H1 (cell line): ENCODE results near the gene PPIG. TPM values are rescaled to one million over a fixed set of nuclear protein-coding genes. Genes with fewer than 3 reads are reported as not detected.

Source experiments
- CTCF ChIA-PET: fragments of 300-600 bp; sonication (Branson Sonifier 250); formaldehyde crosslinking; loops from one replicate; lab custom pipeline; 2021; ENCODE audit not compliant: partially characterized antibody; lab: Charles Lee
- POLR2A ChIA-PET: fragments of 300-600 bp; sonication (Branson Sonifier 250); formaldehyde crosslinking; loops from one replicate; lab custom pipeline; 2021; ENCODE audit warnings: inconsistent platforms; ENCODE audit not compliant: partially characterized antibody; lab: Charles Lee
- DNase-seq, 2 experiments: peaks; one replicate each; pipeline versions ENCODE4 v3.0.0 to v3.0.0-alpha.2; 2010 to 2022; ENCODE audit warnings: low spot score in 2 of 2, low read depth in 1 of 2, mixed read lengths in 1 of 2
- FAIRE-seq: peaks from 2 replicates; lab custom pipeline; 2011; peaks lifted over from hg19 to GRCh38; lab: Jason Lieb, UNC
- H2AFZ ChIP-seq: 2 replicates; pipeline ENCODE4 v1.8.1; 2012; ENCODE audit warnings: low read length, inconsistent platforms
- H2AK5ac ChIP-seq: 2 replicates; pipeline ENCODE4 v1.6.1; 2013; ENCODE audit warnings: low read depth, low read length
- H2BK120ac ChIP-seq: replicated peaks from 2 replicates; pipeline ENCODE3; 2013; ENCODE audit warnings: low read depth, low read length, inconsistent platforms
- H2BK12ac ChIP-seq: 2 replicates; pipeline ENCODE4 v1.6.1; 2013; ENCODE audit warnings: low read depth, low read length
- H2BK15ac ChIP-seq: 2 replicates; pipeline ENCODE4 v1.6.1; 2013; ENCODE audit warnings: low read length
- H2BK20ac ChIP-seq: 2 replicates; pipeline ENCODE4 v1.6.1; 2013; ENCODE audit warnings: low read length
- H2BK5ac ChIP-seq: 2 replicates; pipeline ENCODE4 v1.6.1; 2013; ENCODE audit warnings: low read depth, low read length
- H3K14ac ChIP-seq: 2 replicates; pipeline ENCODE4 v1.6.1; 2013; ENCODE audit warnings: inconsistent platforms; ENCODE audit not compliant: insufficient read length
- H3K18ac ChIP-seq: 2 replicates; pipeline ENCODE4 v1.6.1; 2013; ENCODE audit warnings: low read length; ENCODE audit errors: extremely low read depth
- H3K23ac ChIP-seq: 2 replicates; pipeline ENCODE4 v1.6.1; 2013; ENCODE audit warnings: inconsistent platforms; ENCODE audit not compliant: insufficient read length
- H3K23me2 ChIP-seq: 2 replicates; pipeline ENCODE4 v1.6.1; 2013; ENCODE audit warnings: low read depth, low read length
- H3K27ac ChIP-seq: 2 replicates; pipeline ENCODE4 v1.6.1; 2011; ENCODE audit warnings: low read depth, low read length, inconsistent platforms
- H3K27me3 ChIP-seq, 4 experiments: replicated peaks in 1 of 4; 1 replicate in 1 of 4; 2 replicates in 3 of 4; pipeline versions ENCODE4 v1.6.1 to v1.8.1; 2011 to 2013; ENCODE audit warnings: low read length in 3 of 4, mild to moderate bottlenecking in 3 of 4, inconsistent platforms in 2 of 4, mixed read lengths in 2 of 4, moderate library complexity in 1 of 4; ENCODE audit not compliant: control insufficient read depth in 3 of 4, insufficient read depth in 3 of 4; ENCODE audit errors: extremely low read depth in 1 of 4
- H3K36me3 ChIP-seq, 4 experiments: 2 replicates each; pipeline versions ENCODE4 v1.6.1 to v1.8.1; 2011 to 2013; ENCODE audit warnings: mild to moderate bottlenecking in 4 of 4, low read length in 3 of 4, moderate library complexity in 2 of 4, control low read depth in 1 of 4, inconsistent platforms in 1 of 4; ENCODE audit not compliant: insufficient read depth in 4 of 4, control insufficient read depth in 2 of 4
- H3K4ac ChIP-seq: replicated peaks from 2 replicates; pipeline ENCODE3; 2013; ENCODE audit warnings: low read length, low read depth, mixed read lengths, inconsistent platforms; ENCODE audit not compliant: insufficient read length
- H3K4me1 ChIP-seq, 4 experiments: replicated peaks in 1 of 4; 1 replicate in 1 of 4; 2 replicates in 3 of 4; pipeline versions ENCODE4 v1.6.1 to v1.8.1; 2011 to 2013; ENCODE audit warnings: low read length in 3 of 4, inconsistent platforms in 2 of 4, mixed read lengths in 1 of 4; ENCODE audit not compliant: insufficient read depth in 4 of 4, control insufficient read depth in 3 of 4
- H3K4me2 ChIP-seq, 2 experiments: 2 replicates each; pipeline versions ENCODE4 v1.6.1 to v1.8.1; 2011 to 2013; ENCODE audit warnings: low read depth in 2 of 2, low read length in 2 of 2, control low read depth in 1 of 2, inconsistent platforms in 1 of 2, mild to moderate bottlenecking in 1 of 2; ENCODE audit not compliant: insufficient read depth in 1 of 2
- H3K4me3 ChIP-seq, 4 experiments: fragments of 200-600, 300-600 bp in 1 of 4; sonication (generic), shearing (Covaris generic), sonication (Bioruptor Twin) in 1 of 4; 2 replicates each; pipeline versions ENCODE4 v1.5.1 to v1.8.1; 2011 to 2016; ENCODE audit warnings: low read length in 4 of 4, low read depth in 3 of 4, control low read depth in 2 of 4, inconsistent platforms in 2 of 4, mild to moderate bottlenecking in 2 of 4, mixed read lengths in 1 of 4, moderate library complexity in 1 of 4; ENCODE audit not compliant: insufficient read depth in 2 of 4; ENCODE audit errors: extremely low read depth in 1 of 4
- H3K56ac ChIP-seq: replicated peaks from 2 replicates; pipeline ENCODE3; 2013; ENCODE audit warnings: low read depth, mild to moderate bottlenecking, mixed read lengths, low read length, inconsistent platforms; ENCODE audit not compliant: insufficient read length
- H3K79me1 ChIP-seq: 2 replicates; pipeline ENCODE4 v1.6.1; 2013; ENCODE audit warnings: low read depth, low read length, control low read depth
- H3K79me2 ChIP-seq, 2 experiments: 2 replicates each; pipeline versions ENCODE4 v1.6.1 to v1.8.1; 2012 to 2013; ENCODE audit warnings: low read length in 2 of 2, mild to moderate bottlenecking in 2 of 2, inconsistent platforms in 1 of 2; ENCODE audit not compliant: insufficient read depth in 2 of 2, control insufficient read depth in 1 of 2
- H3K9ac ChIP-seq, 4 experiments: replicated peaks in 1 of 4; 1 replicate in 1 of 4; 2 replicates in 3 of 4; pipeline versions ENCODE4 v1.6.1 to v1.8.1; 2011 to 2013; ENCODE audit warnings: low read depth in 3 of 4, low read length in 3 of 4, control low read depth in 2 of 4, mild to moderate bottlenecking in 2 of 4, moderate library complexity in 2 of 4, inconsistent platforms in 1 of 4; ENCODE audit errors: extremely low read depth in 1 of 4
- H3K9me3 ChIP-seq, 2 experiments: 2 replicates each; pipeline versions ENCODE4 v1.6.1 to v1.8.1; 2012 to 2013; ENCODE audit warnings: mild to moderate bottlenecking in 2 of 2, moderate library complexity in 2 of 2, control low read depth in 1 of 2, inconsistent platforms in 1 of 2, low read depth in 1 of 2, low read length in 1 of 2, mixed read lengths in 1 of 2; ENCODE audit not compliant: insufficient read depth in 2 of 2
- H4K20me1 ChIP-seq, 2 experiments: replicated peaks in 1 of 2; 2 replicates each; pipeline versions ENCODE3 to v1.8.1; 2011 to 2013; ENCODE audit warnings: inconsistent platforms in 2 of 2, low read length in 2 of 2, mild to moderate bottlenecking in 1 of 2; ENCODE audit not compliant: insufficient read depth in 2 of 2, control insufficient read depth in 1 of 2
- H4K5ac ChIP-seq: 2 replicates; pipeline ENCODE4 v1.6.1; 2013; ENCODE audit warnings: low read length, low read depth, mixed read lengths, inconsistent platforms; ENCODE audit not compliant: insufficient read length
- H4K8ac ChIP-seq: 2 replicates; pipeline ENCODE4 v1.8.0; 2013; ENCODE audit warnings: mild to moderate bottlenecking, moderate library complexity, low read length, inconsistent platforms; ENCODE audit not compliant: insufficient read depth; ENCODE audit errors: extremely low read depth
- H4K91ac ChIP-seq: replicated peaks from 2 replicates; pipeline ENCODE3; 2013; ENCODE audit warnings: low read length, mixed read lengths, inconsistent platforms; ENCODE audit not compliant: insufficient read length
- E2F6 ChIP-seq: IDR thresholded peaks from 2 replicates; pipeline ENCODE4 v1.6.1; 2012; ENCODE audit warnings: inconsistent platforms
- EP300 ChIP-seq, 2 experiments: IDR thresholded peaks; 1 replicate in 1 of 2; 2 replicates in 1 of 2; pipeline ENCODE4 v1.6.1; 2011 to 2012; ENCODE audit warnings: low read depth in 2 of 2, low read length in 2 of 2, mild to moderate bottlenecking in 2 of 2, borderline replicate concordance in 1 of 2, inconsistent platforms in 1 of 2, moderate library complexity in 1 of 2
- RXRA ChIP-seq: IDR thresholded peaks from 2 replicates; pipeline ENCODE4 v1.6.1; 2011; ENCODE audit warnings: low read depth, mild to moderate bottlenecking, low read length, moderate library complexity; ENCODE audit not compliant: insufficient read depth
- SIRT6 ChIP-seq: IDR thresholded peaks from one replicate; pipeline ENCODE4 v1.7.1; 2012; ENCODE audit warnings: low read length, inconsistent platforms
- SP2 ChIP-seq: IDR thresholded peaks from 2 replicates; pipeline ENCODE4 v1.6.1; 2012; ENCODE audit warnings: mild to moderate bottlenecking, low read length, inconsistent platforms
- TAF1 ChIP-seq: IDR thresholded peaks from 2 replicates; pipeline ENCODE4 v1.6.1; 2011; ENCODE audit warnings: mild to moderate bottlenecking, low read depth, low read length
- whole genome bisulfite sequencing, 2 experiments: shearing (Covaris generic) in 1 of 2; methylation state at CpG; one replicate each; pipeline versions ENCODE4 v1.1.6 to v1.1.7; 2013 to 2015; ENCODE audit warnings: low lambda C conversion rate in 2 of 2, mixed read lengths in 2 of 2, inconsistent platforms in 1 of 2, low coverage in 1 of 2, missing lambda C conversion rate in 1 of 2; ENCODE audit not compliant: insufficient replicate concordance in 2 of 2, insufficient coverage in 1 of 2, insufficient read length in 1 of 2; ENCODE audit errors: extremely low coverage in 1 of 2, missing lambda C conversion rate in 1 of 2; 5-methylcytosine and 5-hydroxymethylcytosine counted together
- polyA plus RNA-seq, 7 experiments: library from polyadenylated mRNA; depleted of rRNA in 3 of 7; stranded (reverse) in 5 of 7; unstranded in 2 of 7; fragments of >200 nt in 5 of 7; fragments of 200-250 nt in 2 of 7; gene quantifications; 1 replicate in 5 of 7; 2 replicates in 1 of 7; 4 replicates in 1 of 7; pipeline versions ENCODE4 v1.2.1 to v1.2.3, GENCODE V29; 2011 to 2013; ENCODE audit warnings: missing spikeins in 2 of 7, mixed read lengths in 2 of 7
- total RNA-seq: library from RNA; stranded (reverse); fragmentation: NEBNext Ultra II Directional; extraction: Animal tissue kit (Norgen Biotek cat#: 25700); gene quantifications from 2 replicates; pipeline ENCODE4 v1.2.1, GENCODE V29; 2021

PPIG gene
- total and polyA plus RNA-seq, 2 of the 8 experiments (the other 6 are each of a cell fraction or from before 2014, with no cell fraction given): 14.7 to 71.0 TPM

DNA sequence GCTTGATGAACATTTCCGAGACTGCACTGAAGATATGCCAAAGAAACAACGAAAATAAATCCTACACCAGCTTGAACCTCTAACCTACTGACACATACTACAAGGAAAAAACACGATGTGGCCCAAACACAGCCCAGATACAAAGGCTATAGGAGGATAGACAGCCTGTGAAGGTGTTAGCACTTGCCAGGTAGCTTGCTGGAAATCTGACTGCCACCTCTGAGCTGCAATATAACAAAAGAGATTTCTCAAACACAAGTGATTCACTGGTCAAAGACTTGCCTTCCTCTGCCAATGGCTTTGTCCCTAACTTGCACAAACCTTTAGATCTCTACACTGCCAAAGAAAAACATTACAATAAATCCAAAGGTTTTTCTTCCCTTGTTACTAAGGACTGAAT is 89.0 kb downstream of the PPIG start:
- no peak overlapping the region for H4K8ac ChIP-seq
- no peaks in the 10 kb centered on the region; the same call in 1 of the 2 replicates for H3K23me2 ChIP-seq
- H3K36me3 ChIP-seq: no peaks in the 10 kb centered on the region
- H3K79me2 ChIP-seq: no peaks in the 10 kb centered on the region
- H2AK5ac ChIP-seq: no peak overlapping the region
- 91% methylated on average over 3 of the region's 3 CpGs; no CpG with 5 or more reads in 1 of the 2 experiments for WGBS, 2 experiments
- no peak overlapping the region for H3K14ac ChIP-seq
- no peak overlapping the region for H2BK12ac ChIP-seq
- H3K27me3 ChIP-seq: no peaks in the 10 kb centered on the region
- no peak overlapping the region for H3K4me2 ChIP-seq
- ChIA-PET POLR2A (no interaction called here), CTCF (interaction anchor here (1.3 kb wide), 1 partner anchor 38 kb away, joined by 4 read pairs; no protein-coding TSS in a partner anchor)
- H4K5ac ChIP-seq: no peak overlapping the region
- DNase-seq (no peak), FAIRE-seq (no peak)
- no peak overlapping the region for H4K91ac ChIP-seq
- no peak overlapping the region for H3K4ac ChIP-seq
- no peak overlapping the region for H3K23ac ChIP-seq
- H2AFZ ChIP-seq: no peak overlapping the region
- no peak overlapping the region for H3K4me3 ChIP-seq
- H2BK120ac ChIP-seq: no peak overlapping the region
- no peaks in the 10 kb centered on the region for H3K79me1 ChIP-seq
- no peaks in the 10 kb centered on the region for H4K20me1 ChIP-seq
- no peak overlapping the region for H3K56ac ChIP-seq
- no peaks in the 10 kb centered on the region for H3K4me1 ChIP-seq
- H2BK20ac ChIP-seq: no peak overlapping the region
- no peak overlapping the region for H2BK5ac ChIP-seq
- H3K9ac ChIP-seq: no peak overlapping the region
- no peak overlapping the region for H2BK15ac ChIP-seq
- no peak overlapping the region for H3K27ac ChIP-seq
- no peak overlapping the region for H3K18ac ChIP-seq
- no peaks in the 10 kb centered on the region; a peak in 1 of 4 replicates for H3K9me3 ChIP-seq
- TF ChIP-seq TAF1 (no peak), EP300 (IDR thresholded peaks at IDR 0.05; ENCODE audit: borderline replicate concordance in 1 of 2, low read depth in 2 of 2, low read length in 2 of 2) (no peak), SIRT6 (no peak), RXRA (no peak), SP2 (no peak), E2F6 (no peak)
